Lower leg skin (tissue), 4 donors: Measurements from ENCODE around the gene GSN. TPM values are rescaled to one million over a fixed set of nuclear protein-coding genes. Genes with fewer than 3 reads are reported as not detected.

ENCODE experiments used
- DNase-seq, 2 donors: peaks; one replicate each; pipeline ENCODE4 v3.0.0-alpha.2; 2019; ENCODE audit warnings: low spot score in 2 of 2
- H3K4me3 ChIP-seq: fragments of 200-600 bp; sonication (generic); 2 replicates; pipeline ENCODE4 v1.5.1; 2017; ENCODE audit warnings: mild to moderate bottlenecking, low read depth; ENCODE audit not compliant: poor library complexity, severe bottlenecking
- POLR2A ChIP-seq, 2 donors: fragments of 450-650 bp; IDR thresholded peaks; one replicate each; pipeline ENCODE4 v1.6.1; 2016 to 2017; ENCODE audit warnings: antibody characterized with exemption in 2 of 2, mild to moderate bottlenecking in 1 of 2, moderate library complexity in 1 of 2
- WGBS, 2 donors: methylation state at CpG; one replicate each; pipeline ENCODE4 v1.1.5; 2018; 5-methylcytosine and 5-hydroxymethylcytosine counted together
- intact Hi-C: fragments of 100-400 bp; cut with DNase I; formaldehyde crosslinking; loops from one replicate; pipeline ENCODE4 v1.15.0; 2023; ENCODE audit warnings: low total_unique reads
- total RNA-seq, 4 donors: library from RNA; depleted of rRNA; stranded (reverse); fragments of >200 nt; gene quantifications; one replicate each; pipeline ENCODE4 v1.1.0, GENCODE V29; 2016
- TF ChIP-seq, protein P1 (sequence below), 3 donors: fragments of 450-650 bp; IDR thresholded peaks; one replicate each; pipeline ENCODE4 v1.5.1; 2016; ENCODE audit warnings: antibody characterized with exemption in 3 of 3, mild to moderate bottlenecking in 3 of 3, moderate library complexity in 2 of 3

The GSN gene
- total RNA-seq, 4 donors from 2014 or later = 835 to 2,031 (median 1,042) TPM

DNA sequence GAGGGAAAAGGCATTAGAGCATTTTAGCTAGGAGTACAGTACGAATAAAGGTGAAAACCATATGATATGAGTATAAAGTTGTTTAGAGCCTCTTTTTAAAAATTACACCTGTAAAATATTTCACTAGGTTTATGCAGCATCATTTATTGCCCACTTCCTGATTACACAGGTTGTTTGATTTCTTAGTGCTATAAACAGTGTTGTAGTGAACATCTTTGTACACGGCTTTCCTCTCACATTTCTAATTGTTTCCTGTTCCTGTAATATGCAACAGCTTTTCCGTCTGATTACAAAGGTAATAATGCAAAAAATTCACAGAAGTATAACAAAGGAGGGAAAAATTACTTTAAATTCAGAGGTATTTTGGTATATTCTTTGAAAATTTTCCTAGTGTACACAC, 89.0 kb downstream of the GSN start:
- intact Hi-C loops = no loop called here
- H3K4me3 ChIP-seq = no peak overlapping the region
- WGBS, 2 donors = 79 to 88% methylated on average over 3 of the region's 3 CpGs
- no peak for TF ChIP-seq POLR2A (IDR thresholded peaks at IDR 0.05)
- TF ChIP-seq, protein P1, sequence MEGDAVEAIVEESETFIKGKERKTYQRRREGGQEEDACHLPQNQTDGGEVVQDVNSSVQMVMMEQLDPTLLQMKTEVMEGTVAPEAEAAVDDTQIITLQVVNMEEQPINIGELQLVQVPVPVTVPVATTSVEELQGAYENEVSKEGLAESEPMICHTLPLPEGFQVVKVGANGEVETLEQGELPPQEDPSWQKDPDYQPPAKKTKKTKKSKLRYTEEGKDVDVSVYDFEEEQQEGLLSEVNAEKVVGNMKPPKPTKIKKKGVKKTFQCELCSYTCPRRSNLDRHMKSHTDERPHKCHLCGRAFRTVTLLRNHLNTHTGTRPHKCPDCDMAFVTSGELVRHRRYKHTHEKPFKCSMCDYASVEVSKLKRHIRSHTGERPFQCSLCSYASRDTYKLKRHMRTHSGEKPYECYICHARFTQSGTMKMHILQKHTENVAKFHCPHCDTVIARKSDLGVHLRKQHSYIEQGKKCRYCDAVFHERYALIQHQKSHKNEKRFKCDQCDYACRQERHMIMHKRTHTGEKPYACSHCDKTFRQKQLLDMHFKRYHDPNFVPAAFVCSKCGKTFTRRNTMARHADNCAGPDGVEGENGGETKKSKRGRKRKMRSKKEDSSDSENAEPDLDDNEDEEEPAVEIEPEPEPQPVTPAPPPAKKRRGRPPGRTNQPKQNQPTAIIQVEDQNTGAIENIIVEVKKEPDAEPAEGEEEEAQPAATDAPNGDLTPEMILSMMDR (IDR thresholded peaks at IDR 0.05) = no peak
- DNase-seq = no peak

DNA sequence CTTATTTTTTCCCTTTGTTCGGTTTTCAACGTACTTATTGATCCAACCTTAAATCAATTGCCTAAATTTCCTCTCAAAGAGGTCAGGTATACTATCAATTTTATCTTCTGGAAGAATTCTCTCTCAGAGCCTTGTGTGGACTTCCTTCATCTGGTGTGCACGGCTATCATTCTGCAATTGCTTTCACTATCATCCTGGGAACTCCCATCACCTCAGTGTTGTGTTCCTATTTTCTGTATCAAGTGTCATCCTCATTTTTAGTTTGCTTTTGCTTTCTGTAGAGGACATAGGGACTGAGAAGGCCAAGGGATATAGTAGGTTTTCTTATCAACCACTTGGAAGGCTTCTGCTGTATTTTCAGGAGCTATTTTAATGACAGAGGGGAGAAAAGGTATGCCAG, 90.8 kb downstream of the GSN start:
- DNase-seq = no peak
- no peak overlapping the region for H3K4me3 ChIP-seq
- intact Hi-C loops = no loop called here
- no peak for TF ChIP-seq POLR2A (IDR thresholded peaks at IDR 0.05)
- TF ChIP-seq, protein P1 (IDR thresholded peaks at IDR 0.05) = no peak
- 49 to 55% methylated on average over 3 of the region's 3 CpGs for WGBS, 2 donors

DNA sequence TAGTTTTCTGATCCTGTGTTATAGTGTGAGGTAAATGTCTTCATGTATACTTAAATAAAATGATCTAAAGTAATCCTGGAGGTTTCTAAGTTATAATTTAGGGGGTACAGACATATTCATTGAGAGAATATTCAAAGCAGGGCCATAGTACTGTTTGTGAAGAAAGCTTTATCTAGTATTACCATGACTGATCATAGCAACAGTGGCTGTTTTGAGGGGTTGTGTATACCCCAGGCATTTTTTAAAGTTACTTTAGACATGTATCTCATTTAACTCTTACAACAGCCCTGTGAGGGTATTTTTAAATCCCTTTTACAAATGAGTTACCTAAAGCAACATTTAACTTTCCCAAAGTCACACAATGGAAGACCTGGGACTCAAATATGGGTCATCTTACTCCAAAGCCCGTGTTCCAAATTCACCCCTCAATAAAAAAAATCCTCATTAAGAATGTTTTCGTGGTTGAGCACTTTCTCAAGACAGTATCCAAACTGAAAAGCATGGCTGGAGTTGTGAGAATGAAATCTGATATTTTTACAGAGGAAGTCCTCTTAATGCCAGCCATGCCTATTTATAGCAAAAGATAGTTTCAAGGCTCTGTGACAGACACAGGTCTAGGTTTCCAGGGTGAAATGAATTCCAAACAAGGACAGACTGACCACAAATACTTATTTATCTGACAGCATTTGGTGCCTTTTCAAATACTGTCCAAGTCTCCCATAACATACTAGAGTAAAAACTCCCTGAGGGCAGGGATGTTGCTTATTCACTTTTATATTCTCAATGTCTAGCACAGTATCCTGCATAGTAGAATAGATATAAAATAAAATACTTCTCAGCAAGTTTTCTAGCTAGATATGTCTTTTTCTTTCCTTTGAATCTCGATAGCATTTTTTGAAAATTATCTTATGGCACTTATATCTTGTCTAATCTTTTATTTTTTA, 91.7 kb downstream of the GSN start:
- DNase-seq = no peak
- 69% methylated on average over 3 of the region's 3 CpGs for WGBS, 2 donors

DNA sequence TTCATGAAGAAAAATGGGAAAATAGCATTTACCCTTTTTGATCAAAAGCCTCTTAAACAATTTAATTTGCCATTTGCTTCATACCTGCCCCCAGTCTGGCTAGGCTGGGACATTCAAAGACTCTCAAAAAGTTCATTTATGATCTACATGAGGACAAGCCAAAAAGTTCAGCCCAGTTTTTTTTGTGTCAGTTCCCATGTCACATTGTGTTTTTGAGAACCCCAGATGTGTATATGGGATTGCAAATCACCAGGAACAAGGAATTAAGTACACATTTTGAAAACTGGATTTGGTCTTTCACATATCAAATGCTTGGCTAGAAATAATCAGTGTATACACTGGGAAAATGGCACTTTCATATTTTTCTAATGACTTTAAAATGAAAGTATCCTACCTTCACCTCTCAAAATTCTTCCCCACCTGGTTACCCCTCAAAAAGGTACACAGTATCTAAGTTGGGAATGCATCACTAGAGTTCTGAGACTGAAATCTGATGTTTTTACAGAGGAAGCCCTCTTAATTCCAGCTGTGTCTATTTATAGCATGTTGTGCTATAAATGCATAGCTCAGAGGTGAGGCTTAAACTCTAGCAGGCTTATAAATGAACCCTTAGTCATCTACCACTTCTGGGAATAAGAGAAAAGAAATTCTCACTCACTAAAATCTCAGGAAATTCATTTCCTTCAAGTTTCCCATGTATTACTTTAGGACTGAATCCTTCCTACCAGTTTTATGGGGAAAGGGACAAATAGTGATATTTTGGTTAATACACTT, 92.8 kb downstream of the GSN start:
- H3K4me3 ChIP-seq = no peak overlapping the region
- intact Hi-C loops = no loop called here
- no peak for DNase-seq
- no peak for TF ChIP-seq POLR2A (IDR thresholded peaks at IDR 0.05)
- TF ChIP-seq, protein P1 (IDR thresholded peaks at IDR 0.05) = no peak

More for the DNA sequence above, 91.7 kb downstream of the GSN start:
- intact Hi-C loops = no loop called here
- TF ChIP-seq POLR2A (IDR thresholded peaks at IDR 0.05) = no peak
- TF ChIP-seq, protein P1 (IDR thresholded peaks at IDR 0.05) = no peak
- H3K4me3 ChIP-seq = no peak overlapping the region

DNA sequence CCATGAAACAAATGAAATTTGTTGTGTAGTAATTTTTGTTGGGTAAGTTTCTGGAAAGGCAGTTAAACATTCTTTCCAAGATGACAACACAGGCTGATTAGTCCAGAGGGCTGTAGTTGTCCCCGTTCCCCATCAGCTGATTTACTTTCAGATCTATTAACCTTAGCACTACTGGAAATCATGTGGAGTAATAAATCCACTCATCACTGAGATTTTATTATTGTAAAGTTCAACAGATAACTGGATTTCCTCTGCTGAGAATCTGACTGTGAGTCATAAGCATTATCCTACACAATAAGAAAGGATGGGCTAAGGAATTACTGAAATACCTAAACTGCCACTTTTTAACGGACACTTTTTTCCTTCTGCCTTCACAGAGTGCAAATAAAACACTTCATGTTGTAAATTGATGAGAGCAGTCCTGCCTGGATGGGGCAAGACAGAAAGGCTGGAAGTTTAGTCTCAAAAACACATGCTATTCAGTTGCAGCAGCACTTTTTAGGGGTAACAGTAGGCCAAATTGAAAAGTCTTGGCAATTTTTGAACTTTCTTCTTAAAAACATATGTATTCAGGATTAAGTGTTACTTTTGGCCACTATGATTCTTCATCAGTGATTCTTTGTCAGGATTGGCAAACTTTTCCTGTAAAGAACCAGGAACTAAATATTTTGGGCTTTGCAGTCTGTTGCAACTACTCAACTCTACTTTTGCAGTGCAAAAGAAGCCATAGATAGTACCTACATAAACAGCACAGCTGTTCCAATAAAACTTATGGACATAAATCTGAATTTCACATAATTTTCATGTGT, 95.1 kb downstream of the GSN start:
- WGBS, 2 donors = 4 to 5% methylated on average over 2 of the region's 2 CpGs
- intact Hi-C loops = no loop called here
- no peak overlapping the region for H3K4me3 ChIP-seq
- TF ChIP-seq POLR2A (IDR thresholded peaks at IDR 0.05) = no peak
- TF ChIP-seq, protein P1 (IDR thresholded peaks at IDR 0.05) = no peak
- no peak for DNase-seq
